ENCODE results near the gene BRCC3.

GRCh38 chrX:155071694-155072280 lies 479 bp downstream of the BRCC3 start:
- TF ChIP-seq CTCF (IDR thresholded peaks at IDR 0.05) (no peak), POLR2AphosphoS5 (IDR thresholded peaks at IDR 0.05) (no peak)
